MCF 10A (cell line): ENCODE measurements around the gene ASB2. TPM values are rescaled to one million over a fixed set of nuclear protein-coding genes. Genes with fewer than 3 reads are reported as not detected.

Experiments
- BruUV-seq: library from RNA; stranded (reverse); fragments of 400-500 nt; replicated peaks from 2 replicates; lab custom pipeline; 2021; lab: Mats Ljungman, UMichigan
- CTCF ChIA-PET: fragments of 300-600 bp; sonication (Branson Sonifier 250); formaldehyde crosslinking; extraction: SDS; loops from one replicate; lab custom pipeline; 2021; ENCODE audit warnings: antibody characterized with exemption, inconsistent platforms; lab: Yijun Ruan, JAX
- POLR2A ChIA-PET: fragments of 300-600, 350-650 bp; sonication (Branson Sonifier 250); formaldehyde crosslinking; extraction: SDS; loops from one replicate; lab custom pipeline; 2020; ENCODE audit warnings: antibody characterized with exemption, inconsistent platforms; lab: Yijun Ruan, JAX
- DNase-seq: peaks from one replicate; pipeline ENCODE4 v3.0.0-alpha.2; 2018; ENCODE audit not compliant: unreplicated experiment
- H3K27ac Mint-ChIP-seq: one replicate; pipeline ENCODE4 v1.8.0; 2022; ENCODE audit warnings: mild to moderate bottlenecking, low read depth, mixed read lengths; ENCODE audit not compliant: unreplicated experiment
- H3K27me3 Mint-ChIP-seq: one replicate; pipeline ENCODE4 v1.8.0; 2022; ENCODE audit warnings: mixed read lengths; ENCODE audit not compliant: insufficient read depth, unreplicated experiment
- H3K36me3 Mint-ChIP-seq: one replicate; pipeline ENCODE4 v1.8.0; 2022; ENCODE audit warnings: mild to moderate bottlenecking, moderate library complexity, mixed read lengths; ENCODE audit not compliant: insufficient read depth, unreplicated experiment
- H3K4me1 Mint-ChIP-seq: one replicate; pipeline ENCODE4 v1.8.0; 2022; ENCODE audit warnings: mixed read lengths; ENCODE audit not compliant: insufficient read depth, unreplicated experiment
- H3K4me3 Mint-ChIP-seq: one replicate; pipeline ENCODE4 v1.8.0; 2022; ENCODE audit warnings: mild to moderate bottlenecking, moderate library complexity, mixed read lengths; ENCODE audit not compliant: unreplicated experiment
- H3K9me3 Mint-ChIP-seq: one replicate; pipeline ENCODE4 v1.8.0; 2022; ENCODE audit warnings: mixed read lengths; ENCODE audit not compliant: unreplicated experiment
- intact Hi-C: fragments of 100-400 bp; cut with micrococcal nuclease; formaldehyde crosslinking; loops from 2 replicates; pipeline ENCODE4 v1.14.1; 2022
- total RNA-seq: library from RNA; stranded (reverse); gene quantifications from 2 replicates; pipeline ENCODE4 v1.2.3, GENCODE V29; 2022
- TF ChIP-seq, protein P1 (sequence below): fragments of 200-600 bp; IDR thresholded peaks from one replicate; pipeline ENCODE4 v1.8.0; 2022; ENCODE audit warnings: antibody characterized with exemption, mild to moderate bottlenecking; ENCODE audit not compliant: unreplicated experiment

ASB2 gene
- total RNA-seq, 1 experiment from 2014 or later = not detected

DNA sequence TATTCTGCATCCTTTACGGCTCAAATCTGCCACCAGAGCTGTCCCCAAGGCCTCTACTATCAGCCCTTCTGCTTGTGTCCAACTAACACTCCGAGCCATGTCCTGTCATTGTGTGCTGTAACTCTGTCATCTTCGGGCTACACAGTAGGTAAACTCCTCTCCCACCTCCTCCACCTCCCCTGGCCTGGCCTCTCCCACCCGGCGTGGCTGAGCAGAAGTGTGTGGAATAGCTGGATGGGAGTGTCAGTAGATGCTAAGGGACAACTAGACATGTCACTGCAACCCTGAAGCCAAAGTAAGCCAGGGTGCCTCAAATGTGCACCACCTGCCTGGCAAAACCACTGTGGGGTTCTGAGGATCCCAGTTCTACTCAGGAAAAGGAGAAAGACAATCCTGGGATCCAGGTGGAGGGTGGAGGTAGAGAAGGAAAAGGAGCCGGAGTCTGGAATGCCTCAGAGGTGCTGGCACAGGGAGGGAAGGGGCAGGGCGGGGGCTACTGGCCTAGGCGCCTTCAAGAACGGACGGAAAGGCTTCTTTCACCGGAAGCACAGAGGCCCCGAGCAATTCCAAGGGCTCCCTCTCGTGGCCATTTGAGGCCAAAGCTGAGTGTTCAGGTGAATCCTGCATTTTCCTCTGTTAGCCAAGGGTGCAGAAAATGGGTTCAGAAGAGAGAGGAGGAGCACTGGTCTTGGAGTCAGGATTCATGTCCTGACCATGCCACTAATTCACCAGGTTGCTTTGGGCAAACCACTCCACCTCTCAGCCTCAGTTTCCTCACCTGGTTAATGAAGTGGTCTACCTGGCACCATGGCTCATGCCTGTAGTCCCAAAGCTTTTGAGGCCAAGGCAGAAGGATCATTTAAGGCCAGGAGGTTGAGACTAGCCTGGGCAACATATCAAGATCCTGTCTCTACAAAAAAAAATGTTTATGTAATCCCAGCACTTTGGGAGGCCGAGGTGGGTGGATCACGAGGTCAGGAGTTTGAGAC lies 69.7 kb downstream of the ASB2 start:
- Mint-ChIP-seq H3K4me3 (no peak overlapping the region), H3K9me3 (no peaks in the 10 kb centered on the region), H3K4me1 (no peaks in the 10 kb centered on the region), H3K27ac (no peak overlapping the region), H3K36me3 (no peaks in the 10 kb centered on the region), H3K27me3 (peaks cover 54% of the 10 kb centered on the region)
- no TSS peak for BruUV-seq
- intact Hi-C loops = loop anchor here (1.0 kb wide), 1 partner anchor 251 kb away; no protein-coding TSS in a partner anchor
- DNase-seq = peak; percentile 83
- ChIA-PET POLR2A (interaction anchor here (1.5 kb wide), 1 partner anchor 30 kb away, joined by 5 read pairs; no protein-coding TSS in a partner anchor), CTCF (interaction anchor here (0.6 to 13.2 kb wide), 8 partner anchors 11 to 261 kb away, joined by 3 to 135 read pairs (median 3); no protein-coding TSS in a partner anchor)
- TF ChIP-seq, protein P1, sequence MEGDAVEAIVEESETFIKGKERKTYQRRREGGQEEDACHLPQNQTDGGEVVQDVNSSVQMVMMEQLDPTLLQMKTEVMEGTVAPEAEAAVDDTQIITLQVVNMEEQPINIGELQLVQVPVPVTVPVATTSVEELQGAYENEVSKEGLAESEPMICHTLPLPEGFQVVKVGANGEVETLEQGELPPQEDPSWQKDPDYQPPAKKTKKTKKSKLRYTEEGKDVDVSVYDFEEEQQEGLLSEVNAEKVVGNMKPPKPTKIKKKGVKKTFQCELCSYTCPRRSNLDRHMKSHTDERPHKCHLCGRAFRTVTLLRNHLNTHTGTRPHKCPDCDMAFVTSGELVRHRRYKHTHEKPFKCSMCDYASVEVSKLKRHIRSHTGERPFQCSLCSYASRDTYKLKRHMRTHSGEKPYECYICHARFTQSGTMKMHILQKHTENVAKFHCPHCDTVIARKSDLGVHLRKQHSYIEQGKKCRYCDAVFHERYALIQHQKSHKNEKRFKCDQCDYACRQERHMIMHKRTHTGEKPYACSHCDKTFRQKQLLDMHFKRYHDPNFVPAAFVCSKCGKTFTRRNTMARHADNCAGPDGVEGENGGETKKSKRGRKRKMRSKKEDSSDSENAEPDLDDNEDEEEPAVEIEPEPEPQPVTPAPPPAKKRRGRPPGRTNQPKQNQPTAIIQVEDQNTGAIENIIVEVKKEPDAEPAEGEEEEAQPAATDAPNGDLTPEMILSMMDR = peak; percentile 79

DNA sequence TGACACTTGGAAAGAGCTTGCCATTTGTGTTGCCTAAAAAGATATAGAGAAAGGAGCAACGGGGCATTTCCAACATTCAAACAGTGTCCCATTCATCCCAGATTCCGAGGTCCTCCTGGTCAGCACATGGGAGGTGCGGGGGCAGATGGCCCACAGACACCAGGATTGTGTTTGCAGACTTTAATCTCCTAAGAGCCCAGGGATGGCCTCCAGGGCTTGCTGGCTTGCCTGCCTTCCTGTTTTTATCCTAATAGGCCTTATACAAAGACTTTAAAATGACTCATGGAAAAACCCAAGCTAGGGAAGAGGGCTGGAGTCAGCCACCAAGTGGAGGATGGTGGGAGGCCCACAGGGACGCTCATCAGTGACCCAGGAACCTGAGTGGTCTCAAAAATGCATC lies 70.7 kb downstream of the ASB2 start:
- H3K4me3 Mint-ChIP-seq = no peak overlapping the region
- POLR2A ChIA-PET = interaction anchor here (1.5 kb wide), 1 partner anchor 31 kb away, joined by 5 read pairs; no protein-coding TSS in a partner anchor

DNA sequence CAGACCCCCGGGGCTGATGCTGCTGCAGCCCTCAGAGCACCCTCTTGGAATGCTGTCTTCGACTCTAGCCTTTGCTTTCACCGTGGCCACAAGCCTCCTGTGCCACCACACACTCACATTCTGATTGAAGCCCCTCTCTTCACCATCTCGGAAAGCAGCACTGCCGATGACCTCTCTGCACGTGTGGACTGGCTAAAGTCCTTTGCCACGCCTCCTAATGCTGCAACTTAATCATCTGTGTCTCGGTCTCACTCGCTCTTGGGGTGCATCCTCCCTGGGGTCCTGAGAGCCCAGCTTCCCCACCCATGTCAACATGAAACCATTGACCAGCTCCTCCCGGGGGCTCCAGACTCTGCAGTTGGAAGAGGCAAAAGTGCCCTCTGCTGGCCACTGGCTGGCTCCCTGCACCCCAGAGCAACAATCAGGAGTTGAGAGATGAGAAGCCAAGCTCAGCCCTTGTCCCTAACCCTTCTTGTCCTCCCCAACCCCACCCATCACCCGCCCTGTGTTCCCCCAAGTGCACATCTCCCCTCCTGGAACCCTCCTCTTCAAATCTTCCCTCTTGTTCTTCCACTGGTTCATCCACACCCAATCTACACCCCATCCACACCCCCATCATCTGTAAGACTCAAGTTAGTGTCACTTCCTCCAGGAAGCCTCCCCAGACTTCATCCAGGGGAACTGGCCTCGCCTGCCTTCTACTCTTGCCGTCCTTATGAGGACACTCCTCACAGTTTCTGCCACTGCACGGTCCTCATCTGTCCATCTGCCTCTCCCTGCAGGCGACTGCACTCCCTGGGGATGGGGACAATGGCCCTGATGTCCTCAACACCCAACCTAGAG lies 72.8 kb downstream of the ASB2 start:
- POLR2A ChIA-PET = interaction anchor here (0.6 kb wide), 1 partner anchor 106 kb away, joined by 4 read pairs; no protein-coding TSS in a partner anchor
- H3K4me1 Mint-ChIP-seq = no peaks in the 10 kb centered on the region
- no TSS peak for BruUV-seq
- no peaks in the 10 kb centered on the region for H3K36me3 Mint-ChIP-seq
- CTCF ChIA-PET = interaction anchor here (0.5 to 13.2 kb wide), 5 partner anchors 11 to 712 kb away, joined by 3 to 135 read pairs (median 3); no protein-coding TSS in a partner anchor
- no peak overlapping the region for H3K27ac Mint-ChIP-seq
- H3K27me3 Mint-ChIP-seq = peaks cover 50% of the 10 kb centered on the region
- no peaks in the 10 kb centered on the region for H3K9me3 Mint-ChIP-seq
- H3K4me3 Mint-ChIP-seq = no peak overlapping the region
- intact Hi-C loops = no loop called here
- peak; percentile 36 for DNase-seq
- TF ChIP-seq, protein P1 = peak; percentile 15

More for the DNA sequence above, 70.7 kb downstream of the ASB2 start:
- intact Hi-C loops = loop anchor here (1.0 kb wide), 1 partner anchor 250 kb away; no protein-coding TSS in a partner anchor
- Mint-ChIP-seq H3K9me3 (no peaks in the 10 kb centered on the region), H3K4me1 (no peaks in the 10 kb centered on the region), H3K27ac (no peak overlapping the region), H3K27me3 (peaks cover 55% of the 10 kb centered on the region), H3K36me3 (no peaks in the 10 kb centered on the region)
- DNase-seq = no peak
- TF ChIP-seq, protein P1 = no peak
- no TSS peak for BruUV-seq
- CTCF ChIA-PET = interaction anchor here (0.6 to 13.2 kb wide), 6 partner anchors 10 to 251 kb away, joined by 3 to 135 read pairs (median 4); no protein-coding TSS in a partner anchor
